NCI-H1694 (cell line): ENCODE data around the gene ARCN1.

ENCODE experiments used
- DNase-seq: peaks from one replicate; lab custom pipeline; 2025; lab: John Stamatoyannopoulos, UW

Gene ARCN1

DNA sequence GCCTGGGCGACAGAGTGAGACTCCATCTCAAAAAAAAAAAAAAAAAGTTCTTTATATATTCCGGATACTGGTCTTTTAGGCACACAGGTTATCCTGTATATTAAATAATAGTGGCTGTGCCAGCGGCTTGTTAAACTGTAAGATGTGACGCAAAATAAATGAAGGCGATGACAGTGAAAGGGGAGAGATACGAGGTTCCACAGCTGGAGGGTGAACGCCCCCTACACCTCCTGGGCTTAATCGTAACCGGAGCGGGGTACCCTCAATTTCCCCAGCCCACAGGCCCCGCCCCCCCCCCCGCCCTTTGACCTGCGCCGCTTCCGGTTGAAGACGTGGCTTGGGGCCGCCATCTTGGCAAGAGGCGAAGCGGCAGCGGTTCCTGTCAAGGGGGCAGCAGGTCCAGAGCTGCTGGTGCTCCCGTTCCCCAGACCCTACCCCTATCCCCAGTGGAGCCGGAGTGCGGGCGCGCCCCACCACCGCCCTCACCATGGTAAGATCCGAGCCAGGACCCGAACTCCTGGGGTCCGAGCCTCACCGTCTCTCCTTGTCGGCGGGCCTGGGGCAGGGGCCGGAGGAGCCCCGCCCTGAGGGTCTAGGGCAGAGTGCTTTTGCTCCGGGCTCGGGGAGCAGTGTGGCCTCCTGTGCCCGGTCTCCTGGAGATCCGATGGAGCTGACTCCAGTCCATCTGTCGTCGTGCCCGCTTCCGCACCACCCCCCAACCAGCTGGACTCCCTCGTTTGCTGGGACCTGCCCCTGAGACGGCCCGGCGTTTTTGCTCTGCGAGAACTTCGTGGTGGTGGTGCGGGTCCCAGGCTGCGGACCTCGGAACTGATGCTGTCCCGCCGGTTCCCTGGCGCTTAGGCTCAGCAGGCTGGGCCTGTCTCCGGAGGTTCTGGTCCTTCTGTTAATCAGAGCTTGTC is at the start of gene ARCN1:
Gene ARCN1 (plus strand): TSS at position 349 of the 920 bp plus-strand sequence. CDS start 139 bp downstream, at position 488.
- peak; percentile 5 for DNase-seq

DNA sequence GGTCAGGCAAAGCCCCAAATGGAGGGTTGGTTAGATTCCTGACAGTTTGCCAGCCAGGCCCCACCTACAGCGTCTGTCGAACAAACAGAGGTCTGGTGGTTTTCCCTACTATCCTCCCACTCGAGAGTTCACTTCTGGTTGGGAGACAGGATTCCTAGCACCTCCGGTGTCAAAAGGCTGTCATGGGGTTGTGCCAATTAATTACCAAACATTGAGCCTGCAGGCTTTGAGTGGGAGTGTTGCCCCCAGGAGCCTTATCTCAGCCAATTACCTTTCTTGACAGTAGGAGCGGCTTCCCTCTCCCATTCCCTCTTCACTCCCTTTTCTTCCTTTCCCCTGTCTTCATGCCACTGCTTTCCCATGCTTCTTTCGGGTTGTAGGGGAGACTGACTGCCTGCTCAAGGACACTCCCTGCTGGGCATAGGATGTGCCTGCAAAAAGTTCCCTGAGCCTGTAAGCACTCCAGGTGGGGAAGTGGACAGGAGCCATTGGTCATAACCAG is 49.6 kb upstream of the ARCN1 start:
- no peak for DNase-seq

DNA sequence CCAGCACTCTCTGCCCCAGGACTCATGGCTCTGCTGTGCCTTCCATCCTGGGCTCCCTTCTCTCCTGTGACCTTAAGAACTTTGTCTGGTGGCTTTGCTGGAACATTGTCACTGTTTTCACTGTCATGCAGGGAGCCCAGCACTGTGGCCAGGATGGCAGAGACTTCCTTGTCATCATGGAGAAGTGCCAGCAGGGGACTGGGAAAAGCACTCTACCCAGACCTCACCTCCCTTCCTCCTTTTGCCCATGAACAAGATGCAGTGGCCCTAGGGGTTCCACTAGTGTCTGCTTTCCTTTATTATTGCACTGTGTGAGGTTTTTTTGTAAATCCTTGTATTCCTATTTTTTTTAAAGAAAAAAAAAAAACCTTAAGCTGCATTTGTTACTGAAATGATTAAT is 47.9 kb upstream of the ARCN1 start:
- DNase-seq: no peak

DNA sequence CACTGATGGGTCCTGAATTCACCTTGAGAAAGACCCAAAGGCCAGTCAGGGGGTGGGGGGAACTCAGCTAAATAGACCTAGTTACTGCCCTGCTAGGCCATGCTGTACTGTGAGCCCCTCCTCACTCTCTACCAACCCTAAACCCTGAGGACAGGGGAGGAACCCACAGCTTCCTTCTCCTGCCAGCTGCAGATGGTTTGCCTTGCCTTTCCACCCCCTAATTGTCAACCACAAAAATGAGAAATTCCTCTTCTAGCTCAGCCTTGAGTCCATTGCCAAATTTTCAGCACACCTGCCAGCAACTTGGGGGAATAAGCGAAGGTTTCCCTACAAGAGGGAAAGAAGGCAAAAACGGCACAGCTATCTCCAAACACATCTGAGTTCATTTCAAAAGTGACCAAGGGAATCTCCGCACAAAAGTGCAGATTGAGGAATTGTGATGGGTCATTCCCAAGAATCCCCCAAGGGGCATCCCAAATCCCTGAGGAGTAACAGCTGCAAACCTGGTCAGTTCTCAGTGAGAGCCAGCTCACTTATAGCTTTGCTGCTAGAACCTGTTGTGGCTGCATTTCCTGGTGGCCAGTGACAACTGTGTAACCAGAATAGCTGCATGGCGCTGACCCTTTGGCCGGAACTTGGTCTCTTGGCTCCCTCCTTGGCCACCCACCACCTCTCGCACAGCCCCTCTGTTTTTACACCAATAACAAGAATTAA is 47.3 kb upstream of the ARCN1 start:
- no peak for DNase-seq

DNA sequence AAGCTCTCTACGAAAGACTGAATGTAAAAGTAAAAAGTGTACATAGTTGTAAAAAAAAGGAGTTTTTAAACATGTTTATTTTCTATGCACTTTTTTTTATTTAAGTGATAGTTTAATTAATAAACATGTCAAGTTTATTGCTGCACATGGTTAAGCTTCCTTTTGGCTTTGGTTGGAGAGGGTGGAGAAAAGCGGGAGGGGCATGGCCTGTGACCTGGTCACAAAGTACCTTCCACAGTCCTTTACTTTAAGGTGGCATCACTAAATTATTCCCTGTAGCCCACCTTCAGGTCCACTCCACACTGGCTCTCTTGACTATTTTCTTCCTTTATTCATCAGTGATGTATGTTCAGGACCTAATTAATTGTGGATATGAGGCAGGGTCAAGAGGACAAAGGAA is 45.5 kb upstream of the ARCN1 start:
- DNase-seq: no peak

DNA sequence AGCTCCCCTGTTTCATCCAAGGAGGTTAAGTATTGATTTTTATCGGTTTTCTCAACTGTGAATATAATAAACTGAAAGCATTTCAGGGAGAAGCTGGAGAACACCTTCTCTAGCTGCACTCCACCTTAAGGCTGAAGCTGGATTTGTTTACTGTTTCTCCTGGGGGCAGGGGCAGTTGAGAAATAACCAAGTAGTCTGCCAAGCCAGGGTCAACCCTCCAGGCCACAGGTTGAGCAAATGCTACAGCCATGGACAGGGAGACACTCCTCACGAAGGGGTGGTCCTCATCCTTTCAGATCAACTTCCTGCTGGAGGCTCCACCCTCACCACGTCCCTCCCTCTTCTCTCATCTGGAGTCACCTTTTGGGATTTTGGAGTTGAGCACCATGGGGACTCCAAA is 45.1 kb upstream of the ARCN1 start, which contains the start of gene TTC36:
Gene TTC36 (plus strand): TSS at position 366 of the 400 bp plus-strand sequence. CDS start 21 bp downstream, at position 387.
- DNase-seq: no peak

DNA sequence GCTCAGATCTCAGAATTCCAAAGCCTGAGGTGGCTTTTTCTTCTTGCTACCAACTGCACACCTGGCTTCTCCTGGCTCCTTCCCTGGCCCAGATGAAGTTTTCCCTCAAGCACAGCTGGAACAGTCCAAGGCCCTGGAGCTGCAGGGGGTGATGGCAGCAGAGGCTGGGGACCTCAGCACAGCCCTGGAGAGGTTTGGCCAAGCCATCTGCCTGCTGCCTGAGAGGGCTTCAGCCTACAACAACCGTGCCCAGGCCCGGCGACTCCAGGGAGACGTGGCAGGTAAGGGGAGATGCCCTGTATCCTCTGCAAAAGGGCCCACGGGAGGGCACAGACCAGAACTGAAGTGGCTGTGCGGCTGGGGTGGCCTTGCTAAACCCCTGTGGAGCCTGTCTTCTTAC is 43.7 kb upstream of the ARCN1 start:
- no peak for DNase-seq

DNA sequence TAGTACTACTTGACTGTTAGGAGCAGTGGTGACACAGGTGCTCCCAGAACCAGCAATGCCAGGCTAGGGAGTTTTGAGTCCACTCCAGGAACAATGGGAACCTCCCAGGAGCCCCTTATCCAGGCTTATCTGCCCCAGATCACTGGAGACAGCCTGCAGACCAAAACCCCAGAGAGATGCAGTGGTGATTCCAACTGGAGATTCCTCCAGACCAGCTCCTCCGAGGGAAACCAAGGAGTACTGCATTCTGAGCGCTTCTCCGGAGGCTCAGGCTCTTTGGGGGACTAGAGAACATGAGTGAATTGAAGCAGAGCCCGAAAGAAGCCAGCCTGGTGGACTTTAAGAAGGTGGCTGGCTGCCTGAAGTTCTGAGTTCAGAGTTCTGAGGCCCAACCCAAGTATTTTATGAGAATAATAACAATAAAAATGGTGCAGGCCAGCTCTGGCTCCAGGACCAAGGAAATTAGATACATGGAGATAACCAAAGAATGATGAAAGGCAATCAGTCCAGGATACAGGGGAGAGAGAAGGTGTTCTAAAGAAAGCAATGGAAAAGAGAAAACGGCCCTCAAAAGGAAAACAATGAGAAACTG is 42.5 kb upstream of the ARCN1 start:
- no peak for DNase-seq

DNA sequence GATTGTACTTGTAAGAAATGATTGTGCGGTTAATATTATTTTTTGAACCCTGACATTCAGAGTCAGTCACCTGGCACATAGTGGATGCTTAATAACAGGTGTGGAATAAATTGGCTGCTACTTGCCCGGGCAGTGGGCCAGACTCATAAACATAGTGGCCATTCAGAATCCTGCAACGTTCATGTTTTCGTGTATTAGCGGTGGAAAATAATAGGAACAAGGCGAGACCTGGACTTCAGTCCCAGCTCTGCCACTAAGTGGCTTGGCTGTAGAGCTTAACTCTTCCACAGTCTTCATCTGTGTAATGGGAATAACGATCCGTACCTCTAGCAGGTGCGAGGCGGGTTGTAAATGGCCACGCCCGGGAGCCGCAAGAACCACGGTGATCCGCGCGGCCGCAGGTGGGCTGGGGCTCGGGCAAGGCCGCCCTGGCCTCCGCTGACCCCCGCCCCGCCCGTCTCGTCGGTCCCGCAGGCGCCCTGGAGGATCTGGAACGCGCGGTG is 42.0 kb upstream of the ARCN1 start:
- no peak for DNase-seq

DNA sequence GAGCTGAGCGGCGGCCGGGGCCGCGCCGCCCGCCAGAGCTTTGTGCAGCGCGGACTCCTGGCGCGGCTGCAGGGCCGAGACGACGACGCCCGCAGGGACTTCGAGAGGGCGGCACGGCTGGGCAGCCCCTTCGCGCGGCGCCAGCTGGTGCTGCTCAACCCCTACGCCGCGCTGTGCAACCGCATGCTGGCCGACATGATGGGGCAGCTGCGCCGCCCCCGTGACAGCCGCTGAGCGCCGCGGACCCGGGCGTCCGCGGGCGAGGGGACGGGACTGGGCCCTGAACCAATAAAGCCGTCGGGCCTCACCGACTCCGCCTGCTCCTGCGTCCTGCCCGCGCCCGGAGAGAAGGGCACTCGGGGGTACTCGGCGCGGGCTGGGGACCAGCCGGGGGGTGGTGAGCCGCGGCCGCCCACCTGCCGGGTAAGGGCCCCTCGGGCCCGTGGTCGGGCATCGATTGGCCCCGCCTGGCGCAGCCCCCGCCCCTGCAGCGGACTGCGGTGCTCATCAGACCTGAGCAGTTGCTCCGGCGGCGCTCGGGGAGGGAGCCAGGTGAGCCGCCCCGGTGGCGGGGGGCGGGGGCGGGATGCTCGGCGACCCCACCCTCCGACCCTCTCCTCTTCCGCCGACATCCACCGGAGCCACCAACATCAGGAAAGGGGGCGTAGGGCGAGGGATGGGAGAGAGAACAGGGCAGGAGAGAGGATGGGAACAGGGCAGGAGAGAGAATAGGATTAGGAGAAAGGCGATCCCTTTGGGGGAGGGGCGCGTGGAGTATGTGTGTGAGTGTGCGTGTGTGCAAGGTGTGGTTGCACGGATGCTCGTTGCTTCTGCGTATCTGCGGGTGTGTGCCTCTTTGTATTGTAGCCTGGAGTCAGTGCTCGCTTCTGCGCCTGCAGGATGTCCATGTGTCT is 41.3 kb upstream of the ARCN1 start, which contains the start of gene TMEM25:
Gene TMEM25 (plus strand): TSS at position 510 of the 914 bp plus-strand sequence. CDS start 610 bp downstream, outside the sequence.
- DNase-seq: no peak

DNA sequence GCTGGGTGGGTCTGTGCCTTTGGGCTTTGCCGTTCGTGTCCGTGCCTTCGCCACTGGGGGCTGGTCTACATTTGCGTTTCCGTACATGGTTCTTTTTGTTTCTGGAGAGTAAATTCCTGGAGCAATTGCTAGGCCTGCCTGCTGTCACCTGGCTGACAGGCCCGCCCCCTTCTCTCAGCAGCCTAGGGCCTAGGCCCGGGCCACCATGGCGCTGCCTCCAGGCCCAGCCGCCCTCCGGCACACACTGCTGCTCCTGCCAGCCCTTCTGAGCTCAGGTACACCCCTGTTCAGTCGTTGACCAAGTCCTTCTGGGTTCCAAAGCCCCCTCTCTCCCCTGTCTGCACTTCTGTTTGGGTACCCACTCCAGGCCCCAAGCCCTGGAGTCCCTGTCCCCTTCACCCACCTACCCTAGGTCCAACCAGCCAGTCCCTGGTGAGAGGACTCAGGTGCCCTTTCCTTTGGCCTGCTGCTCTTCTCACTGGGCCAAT is 40.6 kb upstream of the ARCN1 start:
- no peak for DNase-seq

DNA sequence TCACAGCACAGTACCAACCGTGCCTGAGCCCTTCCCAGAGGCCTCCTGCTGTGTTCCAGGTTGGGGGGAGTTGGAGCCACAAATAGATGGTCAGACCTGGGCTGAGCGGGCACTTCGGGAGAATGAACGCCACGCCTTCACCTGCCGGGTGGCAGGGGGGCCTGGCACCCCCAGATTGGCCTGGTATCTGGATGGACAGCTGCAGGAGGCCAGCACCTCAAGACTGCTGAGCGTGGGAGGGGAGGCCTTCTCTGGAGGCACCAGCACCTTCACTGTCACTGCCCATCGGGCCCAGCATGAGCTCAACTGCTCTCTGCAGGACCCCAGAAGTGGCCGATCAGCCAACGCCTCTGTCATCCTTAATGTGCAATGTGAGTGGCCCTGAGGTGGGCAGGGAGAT is 40.1 kb upstream of the ARCN1 start:
- no peak for DNase-seq

DNA sequence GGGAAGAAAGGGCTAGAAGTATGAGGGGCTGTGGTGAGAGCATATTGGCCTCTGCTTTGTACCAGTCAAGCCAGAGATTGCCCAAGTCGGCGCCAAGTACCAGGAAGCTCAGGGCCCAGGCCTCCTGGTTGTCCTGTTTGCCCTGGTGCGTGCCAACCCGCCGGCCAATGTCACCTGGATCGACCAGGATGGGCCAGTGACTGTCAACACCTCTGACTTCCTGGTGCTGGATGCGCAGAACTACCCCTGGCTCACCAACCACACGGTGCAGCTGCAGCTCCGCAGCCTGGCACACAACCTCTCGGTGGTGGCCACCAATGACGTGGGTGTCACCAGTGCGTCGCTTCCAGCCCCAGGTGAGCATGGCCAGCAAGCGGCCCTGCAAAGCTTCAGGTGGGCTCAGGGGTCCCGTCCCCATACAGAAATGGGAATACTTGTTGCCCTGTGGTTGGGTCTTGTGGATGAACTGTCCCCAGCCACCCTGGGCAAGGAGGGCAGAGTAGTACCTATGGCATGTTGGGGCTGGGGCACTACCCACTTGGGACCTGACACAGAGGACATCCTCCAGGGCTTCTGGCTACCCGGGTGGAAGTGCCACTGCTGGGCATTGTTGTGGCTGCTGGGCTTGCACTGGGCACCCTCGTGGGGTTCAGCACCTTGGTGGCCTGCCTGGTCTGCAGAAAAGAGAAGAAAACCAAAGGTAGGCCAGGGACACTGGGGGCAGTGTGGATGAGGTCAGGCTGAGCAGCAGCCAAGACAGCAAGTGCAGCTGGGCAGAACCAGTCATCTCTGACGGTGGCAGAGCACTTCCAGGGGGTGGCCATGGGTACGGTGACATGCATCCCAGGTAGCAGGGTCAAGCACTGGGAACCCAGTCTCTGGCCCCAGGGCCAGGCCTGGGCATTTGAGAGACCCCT is 39.1 kb upstream of the ARCN1 start:
- no peak for DNase-seq

DNA sequence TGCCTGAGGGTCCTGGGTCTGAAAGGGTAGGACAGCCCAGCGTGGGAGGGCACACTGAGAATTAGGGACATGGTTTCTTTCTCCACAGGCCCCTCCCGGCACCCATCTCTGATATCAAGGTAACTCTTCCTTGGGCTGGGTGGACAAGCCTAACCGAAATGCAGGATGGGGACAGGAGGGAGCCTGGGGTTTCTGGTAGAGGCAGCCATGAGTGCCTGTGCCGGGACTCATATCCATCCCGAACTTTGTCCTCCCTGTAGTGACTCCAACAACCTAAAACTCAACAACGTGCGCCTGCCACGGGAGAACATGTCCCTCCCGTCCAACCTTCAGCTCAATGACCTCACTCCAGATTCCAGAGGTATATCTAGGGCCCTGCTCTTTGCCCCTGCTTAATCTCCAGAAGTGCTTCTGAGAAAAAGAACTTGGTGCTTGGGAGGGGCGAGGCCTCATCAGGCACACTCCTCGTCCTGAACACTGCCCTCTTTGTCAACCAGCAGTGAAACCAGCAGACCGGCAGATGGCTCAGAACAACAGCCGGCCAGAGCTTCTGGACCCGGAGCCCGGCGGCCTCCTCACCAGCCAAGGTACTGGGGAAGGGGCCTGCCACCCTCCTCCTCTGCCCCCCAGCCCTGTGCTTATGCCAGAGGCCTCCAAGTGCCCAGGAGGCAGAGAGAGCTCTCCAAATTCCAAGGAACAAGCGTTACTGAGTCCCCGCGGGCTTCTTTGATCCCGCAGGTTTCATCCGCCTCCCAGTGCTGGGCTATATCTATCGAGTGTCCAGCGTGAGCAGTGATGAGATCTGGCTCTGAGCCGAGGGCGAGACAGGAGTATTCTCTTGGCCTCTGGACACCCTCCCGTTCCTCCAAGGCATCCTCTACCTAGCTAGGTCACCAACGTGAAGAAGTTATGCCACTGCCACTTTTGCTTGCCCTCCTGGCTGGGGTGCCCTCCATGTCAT is 38.2 kb upstream of the ARCN1 start:
- DNase-seq: no peak

DNA sequence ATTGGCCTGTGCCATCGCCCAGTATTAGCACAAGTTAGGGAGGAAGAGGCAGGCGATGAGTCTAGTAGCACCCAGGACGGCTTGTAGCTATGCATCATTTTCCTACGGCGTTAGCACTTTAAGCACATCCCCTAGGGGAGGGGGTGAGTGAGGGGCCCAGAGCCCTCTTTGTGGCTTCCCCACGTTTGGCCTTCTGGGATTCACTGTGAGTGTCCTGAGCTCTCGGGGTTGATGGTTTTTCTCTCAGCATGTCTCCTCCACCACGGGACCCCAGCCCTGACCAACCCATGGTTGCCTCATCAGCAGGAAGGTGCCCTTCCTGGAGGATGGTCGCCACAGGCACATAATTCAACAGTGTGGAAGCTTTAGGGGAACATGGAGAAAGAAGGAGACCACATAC is 36.9 kb upstream of the ARCN1 start:
- no peak for DNase-seq

DNA sequence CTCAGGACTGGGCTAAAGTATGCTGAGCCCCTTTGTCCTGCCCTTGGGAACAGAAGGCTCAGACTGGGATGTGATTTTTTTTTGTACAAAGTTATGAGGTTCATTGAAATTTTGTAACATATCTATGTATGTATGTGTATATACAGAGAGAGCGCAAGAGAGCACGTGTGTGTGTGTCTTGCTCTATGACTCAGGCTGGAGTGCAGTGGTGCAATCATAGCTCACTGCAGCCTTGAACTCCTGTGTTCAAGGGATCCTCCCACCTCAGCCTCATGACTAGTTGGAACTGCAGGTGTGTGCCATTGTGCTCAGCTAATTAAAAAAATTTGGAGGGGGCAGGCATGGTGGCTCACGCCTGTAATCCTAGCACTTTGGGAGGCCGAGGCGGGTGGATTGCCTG is 35.5 kb upstream of the ARCN1 start:
- no peak for DNase-seq

DNA sequence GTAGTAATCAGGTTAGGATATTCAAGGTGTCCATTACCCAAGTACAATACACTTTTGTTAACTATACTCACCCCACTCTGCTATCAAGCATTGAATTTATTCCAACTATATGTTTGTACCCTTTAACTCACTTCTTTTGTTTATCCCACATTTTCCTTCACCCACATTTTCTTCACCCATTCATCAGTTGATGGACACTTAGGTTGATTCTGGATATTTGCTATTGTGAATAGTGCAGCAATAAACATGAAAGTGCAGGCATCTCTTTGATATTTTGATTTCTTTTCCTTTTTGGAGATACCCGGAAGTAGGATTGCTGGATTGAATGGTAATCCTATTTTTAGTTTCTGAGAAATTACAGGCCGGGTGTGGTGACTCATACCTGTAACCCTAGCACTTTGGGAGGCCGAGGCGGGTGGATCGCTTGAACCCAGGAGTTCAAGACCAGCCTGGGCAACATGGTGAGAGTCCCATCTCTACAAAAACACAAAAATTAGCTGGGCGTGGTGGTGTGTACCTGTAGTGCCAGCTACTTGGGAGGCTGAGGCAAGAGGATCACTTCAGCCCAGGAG is 34.7 kb upstream of the ARCN1 start:
- no peak for DNase-seq

DNA sequence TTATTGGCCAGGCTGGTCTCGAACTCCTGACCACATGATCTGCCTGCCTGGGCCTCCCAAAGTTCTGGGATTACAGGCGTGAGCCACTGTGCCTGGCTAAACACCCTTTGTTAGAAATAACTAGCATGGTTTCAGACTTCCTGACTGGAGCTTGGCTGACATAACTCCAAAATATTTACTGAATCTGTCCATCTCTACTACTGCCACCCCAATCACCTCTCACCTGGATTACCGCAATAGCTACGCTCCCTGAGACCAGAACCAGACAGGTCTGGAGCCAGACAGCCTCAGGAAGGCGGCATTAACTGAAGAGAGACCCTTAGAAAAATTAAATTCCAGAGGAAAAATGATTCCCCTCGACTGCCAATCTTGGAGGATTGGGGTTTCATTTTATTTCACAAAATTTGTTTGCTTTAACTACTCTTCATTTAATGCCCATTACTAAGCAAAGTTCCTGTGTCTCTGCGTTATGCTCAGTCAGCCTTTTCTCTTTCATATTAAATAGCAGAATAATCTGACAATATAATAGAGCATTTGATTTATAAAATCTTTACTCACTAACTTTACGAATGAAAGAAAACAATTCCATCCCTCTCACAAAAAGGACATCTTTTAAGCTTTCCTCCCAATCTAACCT is 28.1 kb upstream of the ARCN1 start:
- no peak for DNase-seq
